K562 (cell line): ENCODE measurements around the gene MYADML2. TPM values are rescaled to one million over a fixed set of nuclear protein-coding genes. Genes with fewer than 3 reads are reported as not detected.

Source experiments
- ARHGAP35 ChIP-seq: fragments of 450-650 bp; IDR thresholded peaks from 2 replicates; pipeline ENCODE4 v1.6.1; 2018; ENCODE audit not compliant: partially characterized antibody
- HDGF ChIP-seq: fragments of 450-650 bp; IDR thresholded peaks from 2 replicates; pipeline ENCODE4 v1.6.1; 2016
- KHSRP ChIP-seq: fragments of 450-650 bp; IDR thresholded peaks from 2 replicates; pipeline ENCODE4 v1.6.1; 2017
- RBM34 ChIP-seq: fragments of 200-400 bp; formaldehyde crosslinking; IDR thresholded peaks from 2 replicates; pipeline ENCODE4 v1.6.1; 2018; ENCODE audit warnings: low read length, borderline replicate concordance; ENCODE audit not compliant: insufficient read depth
- SAFB ChIP-seq: fragments of 200-400 bp; formaldehyde crosslinking; IDR thresholded peaks from 2 replicates; pipeline ENCODE4 v1.6.1; 2017; ENCODE audit warnings: low read depth, low read length, borderline replicate concordance
- ZNF316 ChIP-seq: fragments of 450-650 bp; IDR thresholded peaks from 2 replicates; pipeline ENCODE4 v1.6.1; 2016
- polyA plus RNA-seq, 8 experiments: library from polyadenylated mRNA; depleted of rRNA in 4 of 8; stranded (reverse) in 5 of 8; unstranded in 3 of 8; fragments of >200 nt; fragmentation: Nextera tagmentation in 2 of 8; fragmentation: Illumina TruSeq in 1 of 8; extraction: Ambion mirVana in 2 of 8; extraction: Trizol in 1 of 8; gene quantifications; 2 replicates each; pipeline versions ENCODE4 v1.2.1 to v1.2.3, GENCODE V29; 2011 to 2014; ENCODE audit warnings: inconsistent platforms in 1 of 8, missing spikeins in 1 of 8
- total RNA-seq, 7 experiments: library from RNA; depleted of rRNA in 6 of 7; stranded (reverse); fragments of >200 nt in 6 of 7; fragmentation: Illumina TruSeq in 2 of 7; extraction: Trizol in 2 of 7; gene quantifications; 2 replicates each; pipeline versions ENCODE4 v1.2.1 to v1.2.3, GENCODE V29; 2011 to 2021; ENCODE audit warnings: low replicate concordance in 1 of 7
- TF ChIP-seq, protein P1 (sequence below): fragments of 450-650 bp; formaldehyde crosslinking; IDR thresholded peaks from 2 replicates; pipeline ENCODE4 v1.4.0; 2020; ENCODE audit warnings: mild to moderate bottlenecking
- TF ChIP-seq, protein P2 (sequence below): IDR thresholded peaks from 3 replicates; pipeline ENCODE4 v1.6.1; 2011; ENCODE audit warnings: borderline replicate concordance, mild to moderate bottlenecking; ENCODE audit not compliant: insufficient read length, insufficient read depth
- TF ChIP-seq, protein P3 (sequence below): fragments of 250-450 bp; sonication (Bioruptor Pico); IDR thresholded peaks from 2 replicates; pipeline ENCODE4 v1.4.0; 2020
- TF ChIP-seq, protein P4 (sequence below): fragments of 450-650 bp; IDR thresholded peaks from 2 replicates; pipeline ENCODE4 v1.7.1; 2018; ENCODE audit warnings: mild to moderate bottlenecking, low read depth; ENCODE audit not compliant: partially characterized antibody
- TF ChIP-seq, protein P5 (sequence below): fragments of 450-650 bp; formaldehyde crosslinking; IDR thresholded peaks from 2 replicates; pipeline ENCODE4 v1.4.0; 2020; ENCODE audit warnings: mild to moderate bottlenecking, moderate library complexity

The MYADML2 gene
- total and polyA plus RNA-seq, 9 of the 15 experiments (the other 6 are each of a cell fraction or from before 2014, with no cell fraction given): not detected

DNA sequence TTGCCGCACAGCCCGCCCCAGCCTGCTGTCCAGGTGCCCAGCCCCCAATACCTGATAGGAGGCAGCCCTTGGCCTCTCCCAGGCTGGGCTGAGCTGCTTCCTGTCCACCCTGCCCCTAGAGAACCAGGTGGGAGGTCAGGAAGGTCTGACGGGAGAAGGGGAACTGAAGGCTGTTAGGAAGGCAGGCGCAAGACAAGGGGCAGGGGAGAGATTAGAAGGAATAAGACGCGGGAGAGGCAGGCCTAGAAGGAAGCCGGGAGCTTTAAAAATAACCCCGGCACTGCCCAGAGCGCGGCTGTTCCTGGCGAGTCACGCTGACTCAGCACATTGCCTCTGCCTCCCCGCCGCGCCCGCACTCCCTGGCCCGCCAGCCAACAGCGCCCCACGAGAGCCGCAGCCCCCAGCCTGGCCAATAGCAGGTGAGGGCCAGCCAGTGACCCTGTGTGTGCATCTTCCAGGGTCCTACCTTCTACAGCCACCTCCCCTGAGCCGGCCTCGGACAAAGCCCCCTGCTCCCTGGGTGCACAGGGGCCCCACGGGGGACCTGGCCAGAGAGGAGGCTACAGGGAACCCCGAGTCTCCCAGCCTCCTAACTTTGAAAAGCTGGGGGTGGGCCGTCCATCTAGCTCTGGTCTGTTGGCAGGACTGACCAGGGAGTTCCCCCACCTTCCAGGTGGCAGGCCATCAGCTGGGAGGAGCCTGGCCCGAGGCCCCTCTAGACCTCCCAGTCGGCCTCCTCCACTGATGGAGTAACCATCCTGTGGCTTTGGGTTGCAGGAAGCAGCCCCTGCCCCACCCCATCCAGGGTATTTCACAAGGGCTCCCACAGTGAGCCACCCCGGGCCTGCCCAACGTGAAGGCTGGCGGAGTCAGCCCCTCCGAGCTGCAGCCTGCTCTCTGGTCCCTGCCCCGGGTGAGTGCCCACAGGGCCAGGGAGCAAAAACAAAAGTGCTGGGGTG, 23.5 kb downstream of the MYADML2 start (continued):
- TF ChIP-seq, protein P1, sequence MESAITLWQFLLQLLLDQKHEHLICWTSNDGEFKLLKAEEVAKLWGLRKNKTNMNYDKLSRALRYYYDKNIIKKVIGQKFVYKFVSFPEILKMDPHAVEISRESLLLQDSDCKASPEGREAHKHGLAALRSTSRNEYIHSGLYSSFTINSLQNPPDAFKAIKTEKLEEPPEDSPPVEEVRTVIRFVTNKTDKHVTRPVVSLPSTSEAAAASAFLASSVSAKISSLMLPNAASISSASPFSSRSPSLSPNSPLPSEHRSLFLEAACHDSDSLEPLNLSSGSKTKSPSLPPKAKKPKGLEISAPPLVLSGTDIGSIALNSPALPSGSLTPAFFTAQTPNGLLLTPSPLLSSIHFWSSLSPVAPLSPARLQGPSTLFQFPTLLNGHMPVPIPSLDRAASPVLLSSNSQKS (CRISPR knock-in tag): no peak
- TF ChIP-seq KHSRP (no peak), RBM34 (no peak), HDGF (no peak), SAFB (no peak; the same call in 1 of the 2 replicates), ARHGAP35 (no peak), ZNF316 (peak; percentile 100)
- TF ChIP-seq, protein P2, sequence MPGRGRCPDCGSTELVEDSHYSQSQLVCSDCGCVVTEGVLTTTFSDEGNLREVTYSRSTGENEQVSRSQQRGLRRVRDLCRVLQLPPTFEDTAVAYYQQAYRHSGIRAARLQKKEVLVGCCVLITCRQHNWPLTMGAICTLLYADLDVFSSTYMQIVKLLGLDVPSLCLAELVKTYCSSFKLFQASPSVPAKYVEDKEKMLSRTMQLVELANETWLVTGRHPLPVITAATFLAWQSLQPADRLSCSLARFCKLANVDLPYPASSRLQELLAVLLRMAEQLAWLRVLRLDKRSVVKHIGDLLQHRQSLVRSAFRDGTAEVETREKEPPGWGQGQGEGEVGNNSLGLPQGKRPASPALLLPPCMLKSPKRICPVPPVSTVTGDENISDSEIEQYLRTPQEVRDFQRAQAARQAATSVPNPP: no peak
- TF ChIP-seq, protein P3, sequence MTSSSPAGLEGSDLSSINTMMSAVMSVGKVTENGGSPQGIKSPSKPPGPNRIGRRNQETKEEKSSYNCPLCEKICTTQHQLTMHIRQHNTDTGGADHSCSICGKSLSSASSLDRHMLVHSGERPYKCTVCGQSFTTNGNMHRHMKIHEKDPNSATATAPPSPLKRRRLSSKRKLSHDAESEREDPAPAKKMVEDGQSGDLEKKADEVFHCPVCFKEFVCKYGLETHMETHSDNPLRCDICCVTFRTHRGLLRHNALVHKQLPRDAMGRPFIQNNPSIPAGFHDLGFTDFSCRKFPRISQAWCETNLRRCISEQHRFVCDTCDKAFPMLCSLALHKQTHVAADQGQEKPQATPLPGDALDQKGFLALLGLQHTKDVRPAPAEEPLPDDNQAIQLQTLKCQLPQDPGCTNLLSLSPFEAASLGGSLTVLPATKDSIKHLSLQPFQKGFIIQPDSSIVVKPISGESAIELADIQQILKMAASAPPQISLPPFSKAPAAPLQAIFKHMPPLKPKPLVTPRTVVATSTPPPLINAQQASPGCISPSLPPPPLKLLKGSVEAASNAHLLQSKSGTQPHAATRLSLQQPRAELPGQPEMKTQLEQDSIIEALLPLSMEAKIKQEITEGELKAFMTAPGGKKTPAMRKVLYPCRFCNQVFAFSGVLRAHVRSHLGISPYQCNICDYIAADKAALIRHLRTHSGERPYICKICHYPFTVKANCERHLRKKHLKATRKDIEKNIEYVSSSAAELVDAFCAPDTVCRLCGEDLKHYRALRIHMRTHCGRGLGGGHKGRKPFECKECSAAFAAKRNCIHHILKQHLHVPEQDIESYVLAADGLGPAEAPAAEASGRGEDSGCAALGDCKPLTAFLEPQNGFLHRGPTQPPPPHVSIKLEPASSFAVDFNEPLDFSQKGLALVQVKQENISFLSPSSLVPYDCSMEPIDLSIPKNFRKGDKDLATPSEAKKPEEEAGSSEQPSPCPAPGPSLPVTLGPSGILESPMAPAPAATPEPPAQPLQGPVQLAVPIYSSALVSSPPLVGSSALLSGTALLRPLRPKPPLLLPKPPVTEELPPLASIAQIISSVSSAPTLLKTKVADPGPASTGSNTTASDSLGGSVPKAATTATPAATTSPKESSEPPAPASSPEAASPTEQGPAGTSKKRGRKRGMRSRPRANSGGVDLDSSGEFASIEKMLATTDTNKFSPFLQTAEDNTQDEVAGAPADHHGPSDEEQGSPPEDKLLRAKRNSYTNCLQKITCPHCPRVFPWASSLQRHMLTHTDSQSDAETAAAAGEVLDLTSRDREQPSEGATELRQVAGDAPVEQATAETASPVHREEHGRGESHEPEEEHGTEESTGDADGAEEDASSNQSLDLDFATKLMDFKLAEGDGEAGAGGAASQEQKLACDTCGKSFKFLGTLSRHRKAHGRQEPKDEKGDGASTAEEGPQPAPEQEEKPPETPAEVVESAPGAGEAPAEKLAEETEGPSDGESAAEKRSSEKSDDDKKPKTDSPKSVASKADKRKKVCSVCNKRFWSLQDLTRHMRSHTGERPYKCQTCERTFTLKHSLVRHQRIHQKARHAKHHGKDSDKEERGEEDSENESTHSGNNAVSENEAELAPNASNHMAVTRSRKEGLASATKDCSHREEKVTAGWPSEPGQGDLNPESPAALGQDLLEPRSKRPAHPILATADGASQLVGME (CRISPR knock-in tag): 0 out of 2 replicates have a peak, but pooled peaks have one; percentile 49
- TF ChIP-seq, protein P4, sequence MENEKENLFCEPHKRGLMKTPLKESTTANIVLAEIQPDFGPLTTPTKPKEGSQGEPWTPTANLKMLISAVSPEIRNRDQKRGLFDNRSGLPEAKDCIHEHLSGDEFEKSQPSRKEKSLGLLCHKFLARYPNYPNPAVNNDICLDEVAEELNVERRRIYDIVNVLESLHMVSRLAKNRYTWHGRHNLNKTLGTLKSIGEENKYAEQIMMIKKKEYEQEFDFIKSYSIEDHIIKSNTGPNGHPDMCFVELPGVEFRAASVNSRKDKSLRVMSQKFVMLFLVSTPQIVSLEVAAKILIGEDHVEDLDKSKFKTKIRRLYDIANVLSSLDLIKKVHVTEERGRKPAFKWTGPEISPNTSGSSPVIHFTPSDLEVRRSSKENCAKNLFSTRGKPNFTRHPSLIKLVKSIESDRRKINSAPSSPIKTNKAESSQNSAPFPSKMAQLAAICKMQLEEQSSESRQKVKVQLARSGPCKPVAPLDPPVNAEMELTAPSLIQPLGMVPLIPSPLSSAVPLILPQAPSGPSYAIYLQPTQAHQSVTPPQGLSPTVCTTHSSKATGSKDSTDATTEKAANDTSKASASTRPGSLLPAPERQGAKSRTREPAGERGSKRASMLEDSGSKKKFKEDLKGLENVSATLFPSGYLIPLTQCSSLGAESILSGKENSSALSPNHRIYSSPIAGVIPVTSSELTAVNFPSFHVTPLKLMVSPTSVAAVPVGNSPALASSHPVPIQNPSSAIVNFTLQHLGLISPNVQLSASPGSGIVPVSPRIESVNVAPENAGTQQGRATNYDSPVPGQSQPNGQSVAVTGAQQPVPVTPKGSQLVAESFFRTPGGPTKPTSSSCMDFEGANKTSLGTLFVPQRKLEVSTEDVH: peak; percentile 71
- TF ChIP-seq, protein P5, sequence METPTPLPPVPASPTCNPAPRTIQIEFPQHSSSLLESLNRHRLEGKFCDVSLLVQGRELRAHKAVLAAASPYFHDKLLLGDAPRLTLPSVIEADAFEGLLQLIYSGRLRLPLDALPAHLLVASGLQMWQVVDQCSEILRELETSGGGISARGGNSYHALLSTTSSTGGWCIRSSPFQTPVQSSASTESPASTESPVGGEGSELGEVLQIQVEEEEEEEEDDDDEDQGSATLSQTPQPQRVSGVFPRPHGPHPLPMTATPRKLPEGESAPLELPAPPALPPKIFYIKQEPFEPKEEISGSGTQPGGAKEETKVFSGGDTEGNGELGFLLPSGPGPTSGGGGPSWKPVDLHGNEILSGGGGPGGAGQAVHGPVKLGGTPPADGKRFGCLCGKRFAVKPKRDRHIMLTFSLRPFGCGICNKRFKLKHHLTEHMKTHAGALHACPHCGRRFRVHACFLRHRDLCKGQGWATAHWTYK (CRISPR knock-in tag): peak; percentile 76; the same call in 1 of the 2 replicates
